ENCODE data around the gene COASY.
"Not testable (repeated sequence)": the region's sequence is repeated elsewhere in the genome, so short reads cannot be mapped to it uniquely, and the experiment has no call there.

COASY gene

DNA sequence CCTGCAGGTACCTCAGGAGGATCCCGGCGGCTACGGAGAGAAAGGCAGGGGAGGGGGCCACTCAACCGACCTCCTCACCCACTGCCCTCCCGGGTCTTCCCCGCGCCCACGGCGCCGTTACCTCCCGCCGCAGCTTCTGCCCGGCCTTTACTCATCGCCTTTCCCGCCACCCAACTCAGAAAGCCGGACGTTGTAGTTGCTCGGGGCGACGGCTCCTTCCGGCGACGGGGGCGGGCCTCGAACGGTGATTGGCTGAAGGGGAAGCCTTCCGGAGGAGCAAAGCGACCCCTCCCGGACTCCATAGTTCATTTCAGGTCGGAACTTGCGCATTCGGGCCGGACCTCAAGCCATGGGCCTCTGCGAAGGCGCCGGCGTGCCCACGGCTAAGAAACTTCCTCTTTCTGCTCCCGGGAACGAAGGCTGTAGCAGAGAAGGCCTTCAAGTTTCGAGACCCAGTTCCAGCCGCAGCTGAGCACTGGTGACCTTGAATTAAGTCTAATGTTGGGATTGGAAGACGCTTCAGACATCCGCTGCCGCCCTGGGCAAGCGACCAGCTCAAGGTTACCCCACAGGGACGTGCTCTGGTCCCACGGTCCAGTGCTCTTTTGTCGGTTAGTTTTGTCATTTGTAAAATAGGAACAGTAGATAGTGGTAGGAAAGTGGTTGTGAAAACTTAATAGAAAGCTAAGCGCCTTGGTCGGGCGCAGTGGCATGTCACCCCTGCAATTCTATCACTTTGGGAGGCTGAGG, 15.8 kb downstream of the COASY start, which contains the start of gene PSMC3IP:
PSMC3IP (minus strand) TSS at position 198 of the 750 bp plus-strand sequence; CDS start at position 155, 43 bp downstream.
- peak; percentile 87 for DNase-seq

DNA sequence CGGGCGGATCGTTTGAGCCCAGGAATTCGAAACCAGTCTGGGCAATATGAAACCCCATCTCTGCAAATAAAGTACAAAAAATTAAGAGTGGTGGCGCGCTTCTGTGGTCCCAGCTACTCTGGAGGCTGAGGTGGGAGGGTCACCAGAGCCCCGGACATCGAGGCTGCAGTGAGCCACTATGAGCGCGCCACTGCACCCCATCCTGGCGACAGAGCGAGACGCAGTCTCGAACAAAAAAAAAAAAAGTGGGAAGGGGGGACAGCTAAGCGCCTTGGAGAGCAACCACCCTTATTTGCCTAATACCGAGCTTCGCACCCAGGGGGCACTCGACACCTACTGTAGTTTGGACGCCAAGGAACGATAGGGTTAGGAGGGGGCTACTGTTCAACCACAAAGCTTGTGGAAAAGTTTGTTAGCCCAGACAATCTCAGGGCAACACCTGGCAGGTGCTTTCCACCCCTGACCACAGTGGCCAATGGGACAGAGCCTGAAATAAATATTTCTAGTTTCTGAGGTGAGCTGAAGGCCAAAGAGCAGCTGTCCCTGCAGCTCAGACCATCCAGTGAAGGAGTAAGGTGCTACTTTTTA, 16.4 kb downstream of the COASY start:
- DNase-seq: peak; percentile 58

DNA sequence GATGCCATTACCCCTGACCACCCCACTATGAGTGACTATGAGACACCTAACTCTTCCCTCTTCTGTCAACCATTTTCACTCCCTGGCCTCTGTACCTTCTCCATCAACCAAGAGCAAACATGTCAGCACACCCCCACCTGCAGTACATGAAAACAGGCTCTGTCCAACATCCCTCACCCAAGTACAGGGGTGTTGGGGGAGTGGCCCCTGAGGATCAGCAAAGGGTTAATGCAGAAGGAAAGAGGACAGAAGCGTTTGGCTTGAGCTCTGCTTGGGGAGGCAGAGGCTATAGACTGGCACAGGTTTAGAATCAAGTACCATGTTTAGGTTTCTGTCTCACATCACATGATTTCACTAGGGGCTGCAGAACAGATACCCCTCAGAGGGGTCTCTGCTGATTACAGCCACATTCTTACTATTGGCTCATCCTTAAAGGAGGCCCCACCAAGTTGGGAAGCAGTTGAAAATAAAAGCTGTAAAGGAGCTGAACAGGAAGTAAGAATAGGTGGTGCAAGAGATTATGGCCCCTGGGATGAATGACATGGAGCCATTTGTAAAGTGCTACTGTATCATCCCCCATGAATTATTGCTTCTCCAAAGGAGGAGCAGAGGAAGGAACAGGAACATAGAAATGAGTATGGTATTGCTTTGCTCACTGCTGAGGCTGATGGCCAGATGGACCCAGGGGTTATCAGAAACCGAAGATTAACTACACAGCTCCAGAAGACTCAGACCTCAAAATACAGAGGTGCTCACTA, 18.0 kb downstream of the COASY start:
- DNase-seq: no peak

DNA sequence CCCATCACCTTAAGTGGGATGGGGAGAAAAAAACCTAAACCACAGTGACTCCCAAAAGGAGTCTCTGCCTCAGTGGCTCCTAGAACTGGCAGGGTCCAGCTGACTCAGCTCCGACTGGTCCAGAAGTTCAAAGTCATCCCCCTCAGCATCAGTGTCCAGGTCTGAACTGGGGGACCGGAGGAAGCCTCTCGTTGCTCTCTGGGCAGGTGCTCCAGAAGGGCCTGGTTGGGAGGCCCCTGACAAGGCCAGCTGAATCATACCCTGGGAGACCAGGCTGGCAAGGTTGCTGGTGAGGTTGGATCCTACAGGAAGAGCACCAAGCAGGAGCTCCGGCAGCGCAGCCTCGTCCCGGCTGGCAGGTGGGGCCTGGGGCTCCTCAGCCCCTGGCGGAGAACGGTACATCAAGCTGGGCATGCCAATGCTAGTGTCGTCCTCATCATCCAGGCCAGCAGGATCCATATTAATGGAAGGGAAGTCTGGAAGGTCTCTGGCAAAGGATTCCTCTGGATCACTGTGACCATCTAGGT, 19.9 kb downstream of the COASY start:
- DNase-seq: no peak

DNA sequence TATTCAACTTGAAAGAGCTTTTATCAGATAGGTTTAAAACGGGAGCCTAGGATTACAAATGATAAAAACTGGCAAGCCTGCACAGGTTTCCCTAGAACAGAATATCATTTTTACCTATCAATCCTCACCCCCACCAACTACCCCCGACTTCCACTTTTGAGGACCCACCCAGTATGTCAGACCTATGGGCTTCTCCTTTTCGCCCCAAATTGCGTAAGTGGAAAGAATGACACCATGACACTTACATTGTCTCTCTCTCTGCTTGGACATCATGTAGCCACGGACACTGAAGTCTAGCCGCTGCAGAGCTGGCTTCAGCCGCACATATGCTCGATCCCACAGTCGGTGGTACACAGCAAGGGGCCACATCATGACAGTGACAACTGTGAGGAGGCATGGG, 22.9 kb downstream of the COASY start:
- no peak for DNase-seq

DNA sequence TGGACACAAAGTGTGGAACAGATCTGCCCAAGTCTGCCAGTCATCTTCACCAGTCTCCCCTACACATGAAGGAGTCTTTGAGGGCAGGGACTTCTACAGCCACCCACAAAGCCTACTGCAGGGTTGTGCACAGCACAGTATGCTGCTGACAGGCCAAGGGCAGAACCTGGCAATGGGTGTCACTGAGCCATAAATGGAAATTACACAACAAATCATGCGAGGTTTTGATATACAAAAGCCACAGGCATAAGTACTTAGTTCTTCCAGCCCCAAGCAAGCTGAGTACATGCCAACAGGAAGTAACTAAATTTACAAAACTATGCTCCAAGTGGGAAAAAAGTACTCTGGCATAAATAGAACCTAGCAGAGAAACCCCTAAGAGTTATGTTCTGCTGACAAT, 23.4 kb downstream of the COASY start:
- DNase-seq: no peak

DNA sequence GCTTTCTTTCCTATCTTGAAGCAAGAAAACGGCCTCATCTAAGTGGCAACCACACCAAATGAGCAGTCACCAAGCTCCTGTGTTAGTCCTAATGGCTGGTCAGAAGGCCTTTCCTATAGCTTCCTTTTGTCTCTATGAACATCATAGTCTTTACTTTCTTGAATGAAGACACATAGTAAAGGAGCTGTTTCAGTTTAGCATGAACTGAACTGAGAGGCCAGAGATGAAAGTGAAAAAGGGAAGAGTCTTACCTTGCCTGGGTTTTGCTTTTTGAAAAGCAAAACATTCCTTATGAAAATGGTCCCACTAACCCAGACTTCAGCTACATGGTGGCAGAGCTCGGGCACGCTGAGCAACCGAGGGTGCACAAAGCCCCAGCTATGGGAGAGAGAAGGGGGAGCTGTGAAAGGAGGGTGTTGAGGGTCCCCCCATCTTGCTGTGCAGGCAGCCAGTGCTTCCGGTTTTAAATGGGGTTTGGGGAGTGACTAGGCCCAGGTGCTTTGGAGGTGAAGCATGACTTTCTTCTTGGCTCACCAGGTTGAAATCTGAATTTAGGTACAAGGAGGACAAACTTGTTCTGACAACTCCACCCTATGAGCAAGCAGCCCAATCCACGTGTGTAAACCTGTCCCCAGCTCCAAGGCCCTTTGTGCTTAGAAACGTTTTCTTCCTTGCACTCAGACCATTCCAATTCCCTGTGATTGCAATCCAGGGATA, 24.7 kb downstream of the COASY start:
- DNase-seq: no peak

DNA sequence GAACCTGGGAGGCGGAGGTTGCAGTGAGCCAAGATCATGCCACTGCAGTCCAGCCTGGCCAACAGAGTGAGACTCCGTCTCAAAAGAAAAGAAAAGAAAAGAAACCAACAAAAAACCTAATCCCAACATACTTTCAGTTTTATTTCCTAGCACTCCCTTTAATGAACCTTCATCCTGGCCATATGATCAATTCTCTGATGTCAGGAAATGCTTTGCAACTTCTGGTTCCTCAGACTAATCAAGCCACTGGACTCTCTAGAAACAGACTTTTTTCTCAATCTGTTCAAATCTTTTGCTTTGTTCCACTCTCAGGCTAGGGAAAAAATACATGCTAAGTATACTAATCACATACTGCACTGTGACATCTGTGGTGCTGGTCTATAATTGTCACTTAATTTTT, 28.9 kb downstream of the COASY start:
- no peak for DNase-seq

DNA sequence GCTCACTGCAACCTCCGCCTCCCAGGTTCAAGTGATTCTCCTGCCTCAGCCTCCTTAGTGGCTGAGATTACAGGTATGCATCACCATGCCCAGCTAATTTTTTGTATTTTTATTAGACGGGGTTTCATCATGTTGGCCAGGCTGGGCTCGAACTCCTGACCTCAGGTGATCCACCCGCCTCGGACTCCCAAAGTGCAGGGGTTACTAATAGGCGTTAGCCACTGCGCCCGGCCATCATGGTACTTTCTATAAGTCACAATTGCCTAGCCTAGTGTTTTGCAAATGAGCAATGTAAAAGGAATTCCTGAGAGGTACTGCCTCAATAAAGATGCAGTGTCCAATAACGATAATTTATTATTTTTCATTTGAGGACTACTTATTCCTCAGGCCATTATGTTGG, 29.5 kb downstream of the COASY start:
- no peak for DNase-seq

DNA sequence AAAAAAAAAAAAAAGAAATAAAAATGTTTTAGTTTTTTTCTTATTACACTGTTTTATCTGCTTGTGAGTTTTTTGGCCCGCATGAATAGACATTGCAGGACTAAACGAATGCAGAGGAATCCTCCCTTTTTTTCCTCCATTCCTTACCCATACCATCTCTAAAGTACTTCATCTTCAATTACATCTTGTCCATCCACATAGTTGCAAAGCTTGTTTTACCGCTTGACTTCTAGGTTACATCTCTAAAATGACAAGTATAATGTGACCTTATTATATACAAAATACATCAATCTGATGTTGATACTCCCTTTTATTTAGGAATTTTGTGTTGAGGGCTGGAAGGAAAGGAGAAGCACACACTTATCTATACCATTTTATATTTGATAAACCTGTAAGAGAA, 34.4 kb downstream of the COASY start:
- DNase-seq: no peak

DNA sequence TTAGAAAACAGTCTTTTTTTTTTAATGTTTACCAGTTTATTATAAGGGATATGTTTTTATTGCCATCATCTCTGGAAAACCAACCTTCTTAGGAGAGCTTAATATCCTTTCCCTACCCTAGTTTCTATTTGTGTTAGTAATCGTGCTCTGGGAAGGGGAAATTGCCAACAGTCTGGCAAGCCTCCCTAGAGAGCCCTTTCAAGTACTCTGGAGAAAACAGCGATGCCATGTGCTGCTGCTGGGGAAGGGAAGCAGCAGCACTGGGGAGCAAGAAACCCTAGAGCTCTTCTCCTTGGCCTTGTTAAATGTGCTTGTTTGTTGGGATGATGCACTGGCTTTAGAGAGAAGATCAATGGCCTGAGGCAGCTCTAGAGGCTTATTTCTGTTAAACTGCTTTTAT, 37.0 kb downstream of the COASY start:
- peak; percentile 30 for DNase-seq

DNA sequence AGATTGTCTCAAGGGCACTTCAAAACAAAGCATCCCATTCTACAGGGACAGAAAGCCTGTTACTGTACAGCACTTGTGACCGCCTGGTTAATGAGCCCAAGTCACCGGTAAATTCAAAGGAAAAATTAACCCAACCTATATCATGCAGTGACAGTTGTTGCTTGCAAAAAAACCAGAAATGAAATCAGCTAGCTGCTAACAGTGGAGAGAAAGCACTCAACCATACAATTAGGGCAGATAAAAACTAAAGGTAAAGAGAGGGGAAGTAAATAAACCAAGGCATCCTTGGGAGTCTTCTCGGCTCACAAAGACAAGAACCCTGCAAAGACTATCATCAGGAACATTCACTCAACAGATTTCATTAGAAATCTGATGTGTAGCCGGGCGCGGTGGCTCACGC, 41.4 kb downstream of the COASY start:
- DNase-seq: no peak

DNA sequence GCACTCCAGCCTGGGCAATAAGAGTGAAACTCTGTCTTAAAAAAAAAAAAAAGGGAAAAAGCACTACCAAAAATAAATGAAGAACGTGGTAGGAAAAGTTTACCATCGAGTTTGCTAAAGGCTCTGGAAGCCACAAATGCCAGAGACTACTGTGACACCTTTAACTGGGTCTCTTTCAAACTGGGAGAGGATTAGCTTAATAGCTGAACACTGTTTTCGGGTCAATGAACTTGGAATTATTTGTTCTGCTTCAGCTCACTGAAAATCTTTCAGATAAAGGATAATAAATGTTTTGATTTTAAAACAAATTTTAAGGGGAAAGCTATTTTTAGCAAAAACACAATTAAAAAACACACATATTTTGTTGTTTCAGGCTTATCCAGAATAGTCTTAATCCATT, 45.8 kb downstream of the COASY start:
- no peak for DNase-seq

DNA sequence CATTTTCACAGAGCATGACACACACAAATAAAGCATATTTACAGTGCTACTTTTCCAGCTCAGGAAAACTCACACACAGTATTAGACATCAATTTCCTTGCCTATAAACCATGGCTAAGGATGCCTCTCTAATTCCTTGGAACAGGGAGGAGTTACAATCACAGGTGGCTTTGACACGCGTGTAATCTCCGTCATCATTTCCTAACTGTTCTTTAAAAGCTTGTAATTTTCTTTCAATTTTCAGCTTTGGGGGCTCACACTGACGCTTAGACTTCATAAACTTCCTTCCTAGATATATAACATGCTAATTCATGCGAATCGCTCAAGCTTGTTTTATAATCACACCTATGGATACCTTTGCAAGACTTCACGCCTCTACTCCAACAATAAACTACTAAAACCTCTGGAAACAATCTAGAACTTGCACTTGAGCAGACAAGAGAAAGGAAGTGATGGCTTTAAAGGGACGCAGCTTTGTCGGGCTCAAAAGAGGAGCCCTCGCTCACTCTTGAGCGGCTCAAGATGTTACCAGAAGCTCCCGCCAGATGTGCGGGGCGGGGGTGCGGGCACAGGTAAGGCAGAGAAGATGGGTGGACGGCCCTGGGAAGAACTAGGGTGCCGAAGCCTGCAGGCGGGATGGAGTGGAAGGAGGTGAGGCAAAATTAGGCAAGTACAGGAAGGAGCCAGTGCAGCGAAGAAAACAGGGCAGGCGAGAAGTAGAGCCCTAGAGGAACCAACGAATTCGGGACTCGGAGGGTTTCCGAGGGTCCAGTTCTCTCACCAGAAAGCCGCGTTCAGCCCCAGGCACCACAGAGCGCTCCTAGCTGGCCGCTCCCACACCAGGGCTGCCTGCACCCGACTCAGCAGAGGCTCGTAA, 46.6 kb downstream of the COASY start:
- DNase-seq: no peak

DNA sequence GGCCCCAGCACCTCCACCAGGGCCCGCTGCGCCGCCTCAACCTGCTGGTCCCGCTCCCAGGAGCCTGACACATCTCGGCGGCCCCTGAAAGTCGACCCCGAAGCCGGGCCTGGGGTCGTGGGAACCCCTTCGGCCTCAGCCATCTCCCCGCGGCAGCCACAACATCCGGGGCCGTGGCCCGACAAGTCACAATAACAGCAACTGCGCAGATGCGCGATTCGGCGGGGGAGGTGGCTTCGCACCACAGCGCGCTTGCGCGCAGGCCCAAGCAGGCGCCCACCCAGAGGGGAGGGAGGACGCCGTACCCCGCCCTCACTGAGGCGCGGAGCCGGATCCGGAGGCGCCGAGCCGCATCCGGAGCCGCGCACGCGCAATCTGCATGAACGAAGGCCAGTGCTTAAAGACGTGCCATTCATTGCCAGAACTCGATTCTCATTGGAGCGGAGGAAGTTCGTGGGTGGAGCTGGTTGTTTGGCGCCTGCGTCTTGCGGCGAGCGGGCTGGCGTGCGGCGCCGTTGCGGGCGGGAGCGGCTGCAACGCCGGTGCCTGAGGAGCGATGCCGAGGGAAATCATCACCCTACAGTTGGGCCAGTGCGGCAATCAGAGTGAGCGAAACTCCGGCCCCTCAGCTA, 47.4 kb downstream of the COASY start, which contains the start of the genes RETREG3 and TUBG1:
RETREG3 (minus strand) TSS at position 193 of the 632 bp plus-strand sequence; CDS start at position 143, 50 bp downstream.
TUBG1 (plus strand) TSS at position 502 of the 632 bp plus-strand sequence; CDS start at position 557, 55 bp downstream.
- DNase-seq: peak; percentile 99

DNA sequence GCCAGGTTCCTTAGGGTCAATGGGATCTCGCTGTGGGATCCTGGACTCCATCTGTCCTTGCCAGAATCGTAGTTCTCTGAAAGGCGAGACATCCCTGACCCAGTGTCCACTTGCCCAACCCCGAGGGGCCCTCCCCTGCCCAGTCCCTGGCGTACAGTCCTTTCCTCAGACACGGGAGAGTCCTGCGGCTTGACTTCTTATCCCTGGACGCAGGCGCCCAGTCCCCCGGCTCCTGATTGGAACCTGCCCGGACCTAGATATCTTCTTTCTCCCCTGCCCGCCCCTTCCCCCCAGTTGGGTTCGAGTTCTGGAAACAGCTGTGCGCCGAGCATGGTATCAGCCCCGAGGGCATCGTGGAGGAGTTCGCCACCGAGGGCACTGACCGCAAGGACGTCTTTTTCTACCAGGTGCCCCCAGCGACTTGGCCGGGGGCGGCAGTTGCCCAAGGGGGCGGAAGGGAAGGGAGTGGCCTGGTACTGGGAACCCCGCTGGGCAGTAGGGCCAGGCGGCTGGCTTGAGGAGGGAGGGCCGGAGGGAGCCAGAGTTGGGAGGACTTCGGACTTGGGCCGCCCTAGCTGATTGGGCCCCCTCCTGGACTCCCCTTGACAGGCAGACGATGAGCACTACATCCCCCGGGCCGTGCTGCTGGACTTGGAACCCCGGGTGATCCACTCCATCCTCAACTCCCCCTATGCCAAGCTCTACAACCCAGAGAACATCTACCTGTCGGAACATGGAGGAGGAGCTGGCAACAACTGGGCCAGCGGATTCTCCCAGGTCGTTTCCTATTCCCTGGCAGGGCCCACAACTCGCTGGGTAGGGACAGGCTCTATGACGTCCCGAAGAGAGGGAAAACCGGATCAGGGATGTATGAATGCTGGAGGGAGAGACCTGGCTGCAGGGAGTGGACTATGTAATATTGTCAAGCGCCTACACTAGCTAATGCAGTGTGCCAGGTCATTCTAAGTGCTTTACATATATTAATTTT, 48.2 kb downstream of the COASY start:
- not testable (repeated sequence) for DNase-seq

DNA sequence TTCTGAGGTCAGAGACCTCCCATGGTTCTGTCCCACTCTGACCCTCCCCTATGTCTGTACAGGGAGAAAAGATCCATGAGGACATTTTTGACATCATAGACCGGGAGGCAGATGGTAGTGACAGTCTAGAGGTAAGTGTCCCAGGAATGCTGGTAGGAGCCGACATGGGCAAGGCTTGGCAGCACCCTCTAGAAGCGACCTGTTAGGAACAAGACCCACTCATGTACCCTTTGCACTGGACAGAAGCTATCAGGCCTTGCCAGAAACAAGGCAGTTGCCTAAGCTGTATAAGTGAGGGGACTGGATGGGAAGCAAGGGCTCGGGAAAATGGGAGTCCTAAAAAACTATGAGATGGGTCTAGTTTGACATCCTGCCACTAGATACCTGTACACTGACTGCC, 50.1 kb downstream of the COASY start:
- no peak for DNase-seq

DNA sequence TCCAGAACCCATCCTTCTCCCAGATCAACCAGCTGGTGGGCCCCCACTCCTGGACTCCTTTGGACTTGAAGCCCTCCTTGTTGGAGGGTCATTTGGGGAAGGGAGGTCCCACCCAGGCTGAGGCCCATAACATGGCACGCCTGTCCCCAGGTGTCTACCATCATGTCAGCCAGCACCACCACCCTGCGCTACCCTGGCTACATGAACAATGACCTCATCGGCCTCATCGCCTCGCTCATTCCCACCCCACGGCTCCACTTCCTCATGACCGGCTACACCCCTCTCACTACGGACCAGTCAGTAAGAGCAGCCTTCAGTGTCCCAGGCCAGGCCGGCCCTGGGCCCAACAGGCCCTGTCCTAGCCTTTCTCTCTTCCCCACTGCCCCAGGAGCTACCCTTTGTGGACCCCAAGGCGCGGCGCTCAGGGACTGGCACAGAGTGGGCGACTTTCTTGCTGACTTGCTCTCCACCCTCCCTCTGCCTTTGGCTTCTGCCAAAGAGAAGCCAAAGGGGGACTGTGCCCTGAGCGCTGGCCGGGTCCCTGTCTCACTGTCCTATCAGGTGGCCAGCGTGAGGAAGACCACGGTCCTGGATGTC, 51.8 kb downstream of the COASY start:
- no peak for DNase-seq
